Cortex of kidney (tissue), 1 donor: Measurements from ENCODE around the gene OGT.

Source experiments
- DNase-seq: peaks from one replicate; lab custom pipeline; 2025; lab: John Stamatoyannopoulos, UW

Gene OGT

GRCh38 chrX:71622576-71623450 is 89.9 kb downstream of the OGT start:
- DNase-seq: no peak

GRCh38 chrX:71623714-71624113 is 90.8 kb downstream of the OGT start:
- no peak for DNase-seq

- DNase-seq: no peak
Observed at GRCh38 chrX:71625471-71625870, 92.6 kb downstream of the OGT start.
